WTC11 (cell line): ENCODE measurements around the gene RAB12. TPM values are rescaled to one million over a fixed set of nuclear protein-coding genes. Genes with fewer than 3 reads are reported as not detected.

Experiments used
- ATAC-seq: fragments of 200-7000 bp; cut with Tn5 transposase; 2 replicates; pipeline ENCODE4 v1.10.0; 2021; ENCODE audit warnings: mild to moderate bottlenecking, moderate library complexity
- CTCF ChIA-PET: fragments of 300-600 bp; sonication (Branson Sonifier 250); formaldehyde crosslinking; loops from one replicate; lab custom pipeline; 2021; ENCODE audit warnings: antibody characterized with exemption; lab: Charles Lee
- POLR2A ChIA-PET: fragments of 350-600 bp; sonication (Branson Sonifier 250); formaldehyde crosslinking; loops from one replicate; lab custom pipeline; 2021; ENCODE audit warnings: antibody characterized with exemption; lab: Charles Lee
- DNase-seq: peaks from one replicate; pipeline ENCODE4 v3.0.0; 2021; ENCODE audit warnings: low spot score
- H3K27ac Mint-ChIP-seq: 2 replicates; pipeline ENCODE4 v1.8.0; 2021; ENCODE audit warnings: mixed read lengths
- H3K27me3 Mint-ChIP-seq: 2 replicates; pipeline ENCODE4 v1.8.0; 2021; ENCODE audit warnings: low read depth, mild to moderate bottlenecking, moderate library complexity, mixed read lengths
- H3K36me3 Mint-ChIP-seq: 2 replicates; pipeline ENCODE4 v1.8.0; 2021; ENCODE audit warnings: mixed read lengths
- H3K4me1 Mint-ChIP-seq: 2 replicates; pipeline ENCODE4 v1.8.0; 2022; ENCODE audit warnings: mixed read lengths
- H3K4me3 Mint-ChIP-seq: 2 replicates; pipeline ENCODE4 v1.8.0; 2021; ENCODE audit warnings: mild to moderate bottlenecking, moderate library complexity, mixed read lengths
- H3K9me3 Mint-ChIP-seq: 2 replicates; pipeline ENCODE4 v1.8.0; 2021; ENCODE audit warnings: mixed read lengths
- EMX1 ChIP-seq: fragments of 250-450 bp; sonication (Bioruptor Pico); IDR thresholded peaks from 2 replicates; pipeline ENCODE4 v1.8.0; 2021; ENCODE audit warnings: mild to moderate bottlenecking
- ETV6 ChIP-seq: sonication (generic); formaldehyde crosslinking; IDR thresholded peaks from 2 replicates; pipeline ENCODE4 v1.8.1; 2022; ENCODE audit warnings: mild to moderate bottlenecking, missing genetic modification reagents
- FOXJ3 ChIP-seq: sonication (generic); formaldehyde crosslinking; IDR thresholded peaks from 2 replicates; pipeline ENCODE4 v1.9.0; 2021; ENCODE audit warnings: missing genetic modification reagents, mild to moderate bottlenecking, borderline replicate concordance
- FOXK1 ChIP-seq: sonication (generic); formaldehyde crosslinking; IDR thresholded peaks from 2 replicates; pipeline ENCODE4 v1.8.0; 2022; ENCODE audit warnings: mild to moderate bottlenecking, moderate library complexity, missing genetic modification reagents
- FOXP1 ChIP-seq: sonication (generic); formaldehyde crosslinking; IDR thresholded peaks from 2 replicates; pipeline ENCODE4 v1.8.0; 2022; ENCODE audit warnings: missing genetic modification reagents, mild to moderate bottlenecking, moderate library complexity, borderline replicate concordance
- GTF2I ChIP-seq: fragments of 250-450 bp; sonication (Bioruptor Pico); conservative IDR thresholded peaks from 2 replicates; pipeline ENCODE4 v1.4.0; 2021; ENCODE audit warnings: mild to moderate bottlenecking
- HMGA2 ChIP-seq: fragments of 250-450 bp; sonication (Bioruptor Pico); IDR thresholded peaks from 2 replicates; pipeline ENCODE4 v1.4.0; 2021; ENCODE audit warnings: mild to moderate bottlenecking, moderate library complexity
- IRF2 ChIP-seq: sonication (generic); formaldehyde crosslinking; IDR thresholded peaks from 2 replicates; pipeline ENCODE4 v1.8.0; 2022; ENCODE audit warnings: low read depth, missing genetic modification reagents, borderline replicate concordance
- MYBL2 ChIP-seq: sonication (generic); formaldehyde crosslinking; IDR thresholded peaks from 2 replicates; pipeline ENCODE4 v1.8.1; 2023; ENCODE audit warnings: mild to moderate bottlenecking, moderate library complexity, missing genetic modification reagents
- SMAD3 ChIP-seq: sonication (generic); formaldehyde crosslinking; IDR thresholded peaks from 2 replicates; pipeline ENCODE4 v1.8.0; 2022; ENCODE audit warnings: missing genetic modification reagents, mild to moderate bottlenecking, borderline replicate concordance
- TP53 ChIP-seq: sonication (generic); formaldehyde crosslinking; IDR thresholded peaks from 2 replicates; pipeline ENCODE4 v1.8.1; 2023; ENCODE audit warnings: mild to moderate bottlenecking, missing genetic modification reagents
- ZNF138 ChIP-seq: sonication (generic); formaldehyde crosslinking; conservative IDR thresholded peaks from 2 replicates; pipeline ENCODE4 v1.8.1; 2022; ENCODE audit warnings: mild to moderate bottlenecking, moderate library complexity, missing genetic modification reagents
- ZNF232 ChIP-seq: sonication (generic); formaldehyde crosslinking; IDR thresholded peaks from 2 replicates; pipeline ENCODE4 v1.8.0; 2022; ENCODE audit warnings: mild to moderate bottlenecking, missing genetic modification reagents
- total RNA-seq: library from RNA; stranded (reverse); gene quantifications from 3 replicates; pipeline ENCODE4 v1.2.3, GENCODE V29; 2021
- TF ChIP-seq, protein P1 (sequence below): sonication (generic); formaldehyde crosslinking; IDR thresholded peaks from 2 replicates; pipeline ENCODE4 v1.8.1; 2022; ENCODE audit warnings: low read depth, mild to moderate bottlenecking, moderate library complexity, missing genetic modification reagents, borderline replicate concordance
- TF ChIP-seq, protein P2 (sequence below): sonication (generic); formaldehyde crosslinking; IDR thresholded peaks from 2 replicates; pipeline ENCODE4 v1.8.1; 2023; ENCODE audit warnings: mild to moderate bottlenecking, moderate library complexity, missing genetic modification reagents
- TF ChIP-seq, protein P3 (sequence below): sonication (generic); formaldehyde crosslinking; IDR thresholded peaks from 2 replicates; pipeline ENCODE4 v1.8.0; 2023; ENCODE audit warnings: missing genetic modification reagents, mild to moderate bottlenecking, borderline replicate concordance
- TF ChIP-seq, protein P4 (sequence below): sonication (generic); formaldehyde crosslinking; IDR thresholded peaks from 2 replicates; pipeline ENCODE4 v1.8.0; 2022; ENCODE audit warnings: mild to moderate bottlenecking, missing genetic modification reagents
- TF ChIP-seq, protein P5 (sequence below): fragments of 200-600 bp; IDR thresholded peaks from 2 replicates; pipeline ENCODE4 v1.8.0; 2022; ENCODE audit warnings: antibody characterized with exemption
- TF ChIP-seq, protein P6 (sequence below): fragments of 250-450 bp; sonication (Bioruptor Pico); IDR thresholded peaks from 2 replicates; pipeline ENCODE4 v1.8.0; 2021; ENCODE audit warnings: mild to moderate bottlenecking
- TF ChIP-seq, protein P7 (sequence below): sonication (generic); formaldehyde crosslinking; IDR thresholded peaks from 2 replicates; pipeline ENCODE4 v1.8.1; 2023; ENCODE audit warnings: mild to moderate bottlenecking, missing genetic modification reagents

Gene RAB12
- total RNA-seq, 1 experiment from 2014 or later = 69.3 TPM

DNA sequence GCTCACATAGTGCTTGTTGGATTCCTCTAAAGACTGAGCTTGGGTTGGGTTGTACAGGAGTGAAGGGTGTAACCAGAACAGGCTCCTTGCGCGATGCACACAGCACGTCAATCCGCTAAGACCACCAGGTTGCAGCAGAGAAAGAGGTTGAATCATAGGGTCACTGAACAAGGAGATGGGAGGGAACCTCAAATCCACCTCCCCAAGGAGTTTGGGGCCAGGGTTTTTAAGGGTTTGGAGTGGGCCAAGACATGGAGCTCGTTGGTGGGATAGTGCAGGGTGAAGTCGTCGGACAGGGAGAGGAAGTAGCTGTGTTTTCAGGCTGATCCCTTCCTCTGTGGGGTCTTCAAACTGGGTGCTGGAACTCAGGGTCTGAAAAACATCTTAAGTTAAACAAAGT, 75.3 kb downstream of the RAB12 start (continued):
- TF ChIP-seq, protein P1, sequence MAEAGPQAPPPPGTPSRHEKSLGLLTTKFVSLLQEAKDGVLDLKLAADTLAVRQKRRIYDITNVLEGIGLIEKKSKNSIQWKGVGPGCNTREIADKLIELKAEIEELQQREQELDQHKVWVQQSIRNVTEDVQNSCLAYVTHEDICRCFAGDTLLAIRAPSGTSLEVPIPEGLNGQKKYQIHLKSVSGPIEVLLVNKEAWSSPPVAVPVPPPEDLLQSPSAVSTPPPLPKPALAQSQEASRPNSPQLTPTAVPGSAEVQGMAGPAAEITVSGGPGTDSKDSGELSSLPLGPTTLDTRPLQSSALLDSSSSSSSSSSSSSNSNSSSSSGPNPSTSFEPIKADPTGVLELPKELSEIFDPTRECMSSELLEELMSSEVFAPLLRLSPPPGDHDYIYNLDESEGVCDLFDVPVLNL = no peak

DNA sequence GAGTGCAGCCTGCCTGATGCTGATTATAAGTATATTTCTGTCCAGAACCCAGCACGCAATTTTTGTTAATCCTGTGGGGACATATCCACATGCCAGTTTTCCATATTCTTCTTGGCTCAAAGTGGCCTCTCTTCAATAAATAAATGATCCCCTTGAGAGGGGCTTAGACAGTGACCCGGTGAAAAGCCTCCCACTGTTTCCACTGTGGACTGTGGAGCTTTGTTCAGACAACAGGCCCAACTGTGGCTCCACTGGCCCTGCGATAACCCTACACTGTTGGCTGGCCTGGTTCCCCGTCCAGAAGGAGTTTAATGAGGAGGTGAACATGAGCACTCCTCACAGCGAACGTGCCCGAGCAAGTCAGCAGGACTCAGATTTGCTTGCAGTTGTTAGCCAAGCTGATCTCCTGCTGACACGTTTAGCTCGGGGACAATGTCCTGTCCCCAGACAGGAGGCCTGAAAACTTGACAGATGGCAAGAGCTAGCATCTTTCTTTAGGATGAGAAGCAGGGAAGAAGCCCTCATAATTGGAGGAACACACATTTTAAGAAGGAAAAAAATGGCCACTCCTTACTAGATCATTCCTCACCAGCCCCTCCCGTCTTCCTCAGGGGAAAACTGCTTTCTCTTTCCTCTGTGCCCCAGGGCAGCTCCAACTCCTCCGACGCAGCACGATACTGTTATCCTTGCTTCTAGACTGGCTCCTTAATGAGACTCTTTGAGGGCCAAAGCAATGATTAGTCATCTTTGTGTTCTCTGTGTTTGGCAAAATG, 76.1 kb downstream of the RAB12 start:
- POLR2A ChIA-PET = no interaction called here

DNA sequence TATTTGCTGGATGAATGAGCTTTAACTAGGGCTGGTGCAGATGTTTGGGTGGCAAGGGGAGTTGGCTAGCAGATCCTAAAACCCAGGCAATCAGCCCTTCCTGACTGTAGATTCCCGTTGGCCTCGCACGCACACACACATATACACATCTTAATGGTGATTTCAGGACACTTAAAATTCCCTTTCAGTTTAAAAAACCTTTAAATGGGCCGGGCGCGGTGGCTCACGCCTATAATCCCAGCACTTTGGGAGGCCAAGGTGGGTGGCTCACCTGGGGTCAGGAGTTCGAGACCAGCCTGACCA, 76.6 kb downstream of the RAB12 start:
- H3K9me3 Mint-ChIP-seq = no peaks in the 10 kb centered on the region
- ATAC-seq (no peak), DNase-seq (no peak)
- H3K36me3 Mint-ChIP-seq = no peaks in the 10 kb centered on the region
- no peaks in the 10 kb centered on the region; the same call in 1 of the 2 replicates for H3K27me3 Mint-ChIP-seq
- peaks cover 44% of the 10 kb centered on the region for H3K4me1 Mint-ChIP-seq
- ChIA-PET POLR2A (no interaction called here), CTCF (interaction anchor here (4.6 kb wide), 1 partner anchor 11 kb away, joined by 20 read pairs; no protein-coding TSS in a partner anchor)
- no peak overlapping the region for H3K4me3 Mint-ChIP-seq
- H3K27ac Mint-ChIP-seq = peak overlapping the region; percentile 67; the same call in 1 of the 2 replicates
- no peak for TF ChIP-seq TP53 (CRISPR knock-in tag)
- TF ChIP-seq, protein P2, sequence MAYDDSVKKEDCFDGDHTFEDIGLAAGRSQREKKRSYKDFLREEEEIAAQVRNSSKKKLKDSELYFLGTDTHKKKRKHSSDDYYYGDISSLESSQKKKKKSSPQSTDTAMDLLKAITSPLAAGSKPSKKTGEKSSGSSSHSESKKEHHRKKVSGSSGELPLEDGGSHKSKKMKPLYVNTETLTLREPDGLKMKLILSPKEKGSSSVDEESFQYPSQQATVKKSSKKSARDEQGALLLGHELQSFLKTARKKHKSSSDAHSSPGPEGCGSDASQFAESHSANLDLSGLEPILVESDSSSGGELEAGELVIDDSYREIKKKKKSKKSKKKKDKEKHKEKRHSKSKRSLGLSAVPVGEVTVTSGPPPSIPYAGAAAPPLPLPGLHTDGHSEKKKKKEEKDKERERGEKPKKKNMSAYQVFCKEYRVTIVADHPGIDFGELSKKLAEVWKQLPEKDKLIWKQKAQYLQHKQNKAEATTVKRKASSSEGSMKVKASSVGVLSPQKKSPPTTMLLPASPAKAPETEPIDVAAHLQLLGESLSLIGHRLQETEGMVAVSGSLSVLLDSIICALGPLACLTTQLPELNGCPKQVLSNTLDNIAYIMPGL = no peak
- TF ChIP-seq FOXK1 = no peak
- no peak for TF ChIP-seq EMX1
- TF ChIP-seq MYBL2 (CRISPR knock-in tag) = no peak
- TF ChIP-seq, protein P3, sequence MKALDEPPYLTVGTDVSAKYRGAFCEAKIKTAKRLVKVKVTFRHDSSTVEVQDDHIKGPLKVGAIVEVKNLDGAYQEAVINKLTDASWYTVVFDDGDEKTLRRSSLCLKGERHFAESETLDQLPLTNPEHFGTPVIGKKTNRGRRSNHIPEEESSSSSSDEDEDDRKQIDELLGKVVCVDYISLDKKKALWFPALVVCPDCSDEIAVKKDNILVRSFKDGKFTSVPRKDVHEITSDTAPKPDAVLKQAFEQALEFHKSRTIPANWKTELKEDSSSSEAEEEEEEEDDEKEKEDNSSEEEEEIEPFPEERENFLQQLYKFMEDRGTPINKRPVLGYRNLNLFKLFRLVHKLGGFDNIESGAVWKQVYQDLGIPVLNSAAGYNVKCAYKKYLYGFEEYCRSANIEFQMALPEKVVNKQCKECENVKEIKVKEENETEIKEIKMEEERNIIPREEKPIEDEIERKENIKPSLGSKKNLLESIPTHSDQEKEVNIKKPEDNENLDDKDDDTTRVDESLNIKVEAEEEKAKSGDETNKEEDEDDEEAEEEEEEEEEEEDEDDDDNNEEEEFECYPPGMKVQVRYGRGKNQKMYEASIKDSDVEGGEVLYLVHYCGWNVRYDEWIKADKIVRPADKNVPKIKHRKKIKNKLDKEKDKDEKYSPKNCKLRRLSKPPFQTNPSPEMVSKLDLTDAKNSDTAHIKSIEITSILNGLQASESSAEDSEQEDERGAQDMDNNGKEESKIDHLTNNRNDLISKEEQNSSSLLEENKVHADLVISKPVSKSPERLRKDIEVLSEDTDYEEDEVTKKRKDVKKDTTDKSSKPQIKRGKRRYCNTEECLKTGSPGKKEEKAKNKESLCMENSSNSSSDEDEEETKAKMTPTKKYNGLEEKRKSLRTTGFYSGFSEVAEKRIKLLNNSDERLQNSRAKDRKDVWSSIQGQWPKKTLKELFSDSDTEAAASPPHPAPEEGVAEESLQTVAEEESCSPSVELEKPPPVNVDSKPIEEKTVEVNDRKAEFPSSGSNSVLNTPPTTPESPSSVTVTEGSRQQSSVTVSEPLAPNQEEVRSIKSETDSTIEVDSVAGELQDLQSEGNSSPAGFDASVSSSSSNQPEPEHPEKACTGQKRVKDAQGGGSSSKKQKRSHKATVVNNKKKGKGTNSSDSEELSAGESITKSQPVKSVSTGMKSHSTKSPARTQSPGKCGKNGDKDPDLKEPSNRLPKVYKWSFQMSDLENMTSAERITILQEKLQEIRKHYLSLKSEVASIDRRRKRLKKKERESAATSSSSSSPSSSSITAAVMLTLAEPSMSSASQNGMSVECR = no peak
- TF ChIP-seq GTF2I (CRISPR knock-in tag) = no peak
- no peak for TF ChIP-seq SMAD3 (CRISPR knock-in tag)
- no peak for TF ChIP-seq ETV6 (CRISPR knock-in tag)

More for the DNA sequence above, 76.1 kb downstream of the RAB12 start:
- DNase-seq = no peak
- peak; percentile 51; the same call in 1 of the 2 replicates for ATAC-seq
- H3K4me1 Mint-ChIP-seq = peaks cover 42% of the 10 kb centered on the region
- CTCF ChIA-PET = interaction anchor here (4.6 kb wide), 1 partner anchor 11 kb away, joined by 20 read pairs; no protein-coding TSS in a partner anchor
- no peaks in the 10 kb centered on the region for H3K9me3 Mint-ChIP-seq
- peak overlapping the region; percentile 67 for H3K27ac Mint-ChIP-seq
- no peaks in the 10 kb centered on the region for H3K36me3 Mint-ChIP-seq
- no peaks in the 10 kb centered on the region; the same call in 1 of the 2 replicates for H3K27me3 Mint-ChIP-seq
- TF ChIP-seq ZNF138 (CRISPR knock-in tag) = no peak
- TF ChIP-seq, protein P4, sequence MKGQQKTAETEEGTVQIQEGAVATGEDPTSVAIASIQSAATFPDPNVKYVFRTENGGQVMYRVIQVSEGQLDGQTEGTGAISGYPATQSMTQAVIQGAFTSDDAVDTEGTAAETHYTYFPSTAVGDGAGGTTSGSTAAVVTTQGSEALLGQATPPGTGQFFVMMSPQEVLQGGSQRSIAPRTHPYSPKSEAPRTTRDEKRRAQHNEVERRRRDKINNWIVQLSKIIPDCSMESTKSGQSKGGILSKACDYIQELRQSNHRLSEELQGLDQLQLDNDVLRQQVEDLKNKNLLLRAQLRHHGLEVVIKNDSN (CRISPR knock-in tag) = no peak
- no peak for TF ChIP-seq ZNF232
- TF ChIP-seq HMGA2 = no peak
- TF ChIP-seq, protein P5, sequence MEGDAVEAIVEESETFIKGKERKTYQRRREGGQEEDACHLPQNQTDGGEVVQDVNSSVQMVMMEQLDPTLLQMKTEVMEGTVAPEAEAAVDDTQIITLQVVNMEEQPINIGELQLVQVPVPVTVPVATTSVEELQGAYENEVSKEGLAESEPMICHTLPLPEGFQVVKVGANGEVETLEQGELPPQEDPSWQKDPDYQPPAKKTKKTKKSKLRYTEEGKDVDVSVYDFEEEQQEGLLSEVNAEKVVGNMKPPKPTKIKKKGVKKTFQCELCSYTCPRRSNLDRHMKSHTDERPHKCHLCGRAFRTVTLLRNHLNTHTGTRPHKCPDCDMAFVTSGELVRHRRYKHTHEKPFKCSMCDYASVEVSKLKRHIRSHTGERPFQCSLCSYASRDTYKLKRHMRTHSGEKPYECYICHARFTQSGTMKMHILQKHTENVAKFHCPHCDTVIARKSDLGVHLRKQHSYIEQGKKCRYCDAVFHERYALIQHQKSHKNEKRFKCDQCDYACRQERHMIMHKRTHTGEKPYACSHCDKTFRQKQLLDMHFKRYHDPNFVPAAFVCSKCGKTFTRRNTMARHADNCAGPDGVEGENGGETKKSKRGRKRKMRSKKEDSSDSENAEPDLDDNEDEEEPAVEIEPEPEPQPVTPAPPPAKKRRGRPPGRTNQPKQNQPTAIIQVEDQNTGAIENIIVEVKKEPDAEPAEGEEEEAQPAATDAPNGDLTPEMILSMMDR = no peak
- TF ChIP-seq, protein P6, sequence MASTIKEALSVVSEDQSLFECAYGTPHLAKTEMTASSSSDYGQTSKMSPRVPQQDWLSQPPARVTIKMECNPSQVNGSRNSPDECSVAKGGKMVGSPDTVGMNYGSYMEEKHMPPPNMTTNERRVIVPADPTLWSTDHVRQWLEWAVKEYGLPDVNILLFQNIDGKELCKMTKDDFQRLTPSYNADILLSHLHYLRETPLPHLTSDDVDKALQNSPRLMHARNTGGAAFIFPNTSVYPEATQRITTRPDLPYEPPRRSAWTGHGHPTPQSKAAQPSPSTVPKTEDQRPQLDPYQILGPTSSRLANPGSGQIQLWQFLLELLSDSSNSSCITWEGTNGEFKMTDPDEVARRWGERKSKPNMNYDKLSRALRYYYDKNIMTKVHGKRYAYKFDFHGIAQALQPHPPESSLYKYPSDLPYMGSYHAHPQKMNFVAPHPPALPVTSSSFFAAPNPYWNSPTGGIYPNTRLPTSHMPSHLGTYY = no peak
- no peak for TF ChIP-seq IRF2 (CRISPR knock-in tag)
- TF ChIP-seq, protein P7, sequence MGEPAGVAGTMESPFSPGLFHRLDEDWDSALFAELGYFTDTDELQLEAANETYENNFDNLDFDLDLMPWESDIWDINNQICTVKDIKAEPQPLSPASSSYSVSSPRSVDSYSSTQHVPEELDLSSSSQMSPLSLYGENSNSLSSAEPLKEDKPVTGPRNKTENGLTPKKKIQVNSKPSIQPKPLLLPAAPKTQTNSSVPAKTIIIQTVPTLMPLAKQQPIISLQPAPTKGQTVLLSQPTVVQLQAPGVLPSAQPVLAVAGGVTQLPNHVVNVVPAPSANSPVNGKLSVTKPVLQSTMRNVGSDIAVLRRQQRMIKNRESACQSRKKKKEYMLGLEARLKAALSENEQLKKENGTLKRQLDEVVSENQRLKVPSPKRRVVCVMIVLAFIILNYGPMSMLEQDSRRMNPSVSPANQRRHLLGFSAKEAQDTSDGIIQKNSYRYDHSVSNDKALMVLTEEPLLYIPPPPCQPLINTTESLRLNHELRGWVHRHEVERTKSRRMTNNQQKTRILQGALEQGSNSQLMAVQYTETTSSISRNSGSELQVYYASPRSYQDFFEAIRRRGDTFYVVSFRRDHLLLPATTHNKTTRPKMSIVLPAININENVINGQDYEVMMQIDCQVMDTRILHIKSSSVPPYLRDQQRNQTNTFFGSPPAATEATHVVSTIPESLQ (CRISPR knock-in tag) = no peak
- no peak for TF ChIP-seq FOXP1 (CRISPR knock-in tag)
- TF ChIP-seq FOXJ3 (CRISPR knock-in tag) = no peak
- TF ChIP-seq, all 79 proteins: peak for 0
- no peak overlapping the region for H3K4me3 Mint-ChIP-seq
